Smooth muscle cell (in vitro differentiated cells): Measurements from ENCODE around the gene PDE4D. TPM values are rescaled to one million over a fixed set of nuclear protein-coding genes. Genes with fewer than 3 reads are reported as not detected.
A peak's percentile ranks its signal among the peaks of the same experiment; 100 is the strongest.

Source experiments
- DNase-seq: peaks from one replicate; lab custom pipeline; 2025; ENCODE audit not compliant: unreplicated experiment; lab: John Stamatoyannopoulos, UW
- H2AFZ ChIP-seq: fragments of 200-600 bp; sonication (generic); 2 replicates; pipeline ENCODE4 v1.6.0; 2016; ENCODE audit warnings: antibody characterized with exemption, low read depth, mild to moderate bottlenecking
- H3F3A ChIP-seq: fragments of 200-600 bp; sonication (generic); 2 replicates; pipeline ENCODE4 v1.6.0; 2017; ENCODE audit warnings: antibody characterized with exemption, low read depth
- H3K27ac ChIP-seq: fragments of 200-600 bp; sonication (generic); 2 replicates; pipeline ENCODE4 v1.5.1; 2016; ENCODE audit warnings: low read depth, mild to moderate bottlenecking
- H3K27me3 ChIP-seq: fragments of 200-600 bp; sonication (generic); 2 replicates; pipeline ENCODE4 v1.6.1; 2016; ENCODE audit warnings: low read depth, mild to moderate bottlenecking
- H3K36me3 ChIP-seq: fragments of 200-600 bp; sonication (generic); 2 replicates; pipeline ENCODE4 v1.5.1; 2016; ENCODE audit warnings: low read depth
- H3K4me1 ChIP-seq: fragments of 200-600 bp; sonication (generic); 2 replicates; pipeline ENCODE4 v1.5.1; 2016; ENCODE audit warnings: low read depth
- H3K4me2 ChIP-seq: fragments of 200-600 bp; sonication (generic); 2 replicates; pipeline ENCODE4 v1.6.0; 2016; ENCODE audit warnings: mild to moderate bottlenecking
- H3K4me3 ChIP-seq: fragments of 200-600 bp; sonication (generic); 2 replicates; pipeline ENCODE4 v1.5.1; 2016; ENCODE audit warnings: mild to moderate bottlenecking
- H3K79me2 ChIP-seq: fragments of 200-600 bp; sonication (generic); 2 replicates; pipeline ENCODE4 v1.6.0; 2016; ENCODE audit warnings: low read depth, mild to moderate bottlenecking
- H3K9ac ChIP-seq: fragments of 200-600 bp; sonication (generic); 2 replicates; pipeline ENCODE4 v1.6.0; 2016; ENCODE audit warnings: low read depth
- H3K9me3 ChIP-seq: fragments of 200-600 bp; sonication (generic); replicated peaks from 2 replicates; pipeline ENCODE4 v1.5.1; 2016; ENCODE audit warnings: low read depth
- H4K20me1 ChIP-seq: fragments of 200-600 bp; sonication (generic); 2 replicates; pipeline ENCODE4 v1.6.0; 2016; ENCODE audit warnings: low read depth
- WGBS: methylation state at CpG from one replicate; pipeline ENCODE4 v1.1.7; 2016; ENCODE audit warnings: low lambda C conversion rate; 5-methylcytosine and 5-hydroxymethylcytosine counted together
- polyA plus RNA-seq: library from polyadenylated mRNA; unstranded; fragments of >200 nt; fragmentation: Nextera tagmentation; extraction: Ambion mirVana; gene quantifications from 2 replicates; pipeline ENCODE4 v1.2.1, GENCODE V29; 2016
- total RNA-seq: library from RNA; depleted of rRNA; stranded (reverse); fragments of >200 nt; gene quantifications from 2 replicates; pipeline ENCODE4 v1.2.3, GENCODE V29; 2014
- TF ChIP-seq, protein P1 (sequence below): fragments of 200-600 bp; sonication (generic); IDR thresholded peaks from 2 replicates; pipeline ENCODE4 v1.5.1; 2017; ENCODE audit warnings: borderline replicate concordance, mild to moderate bottlenecking, antibody characterized with exemption; ENCODE audit not compliant: insufficient read depth, poor library complexity, severe bottlenecking

The PDE4D gene
- total and polyA plus RNA-seq, 2 experiments from 2014 or later: 16.4 to 61.0 TPM

DNA sequence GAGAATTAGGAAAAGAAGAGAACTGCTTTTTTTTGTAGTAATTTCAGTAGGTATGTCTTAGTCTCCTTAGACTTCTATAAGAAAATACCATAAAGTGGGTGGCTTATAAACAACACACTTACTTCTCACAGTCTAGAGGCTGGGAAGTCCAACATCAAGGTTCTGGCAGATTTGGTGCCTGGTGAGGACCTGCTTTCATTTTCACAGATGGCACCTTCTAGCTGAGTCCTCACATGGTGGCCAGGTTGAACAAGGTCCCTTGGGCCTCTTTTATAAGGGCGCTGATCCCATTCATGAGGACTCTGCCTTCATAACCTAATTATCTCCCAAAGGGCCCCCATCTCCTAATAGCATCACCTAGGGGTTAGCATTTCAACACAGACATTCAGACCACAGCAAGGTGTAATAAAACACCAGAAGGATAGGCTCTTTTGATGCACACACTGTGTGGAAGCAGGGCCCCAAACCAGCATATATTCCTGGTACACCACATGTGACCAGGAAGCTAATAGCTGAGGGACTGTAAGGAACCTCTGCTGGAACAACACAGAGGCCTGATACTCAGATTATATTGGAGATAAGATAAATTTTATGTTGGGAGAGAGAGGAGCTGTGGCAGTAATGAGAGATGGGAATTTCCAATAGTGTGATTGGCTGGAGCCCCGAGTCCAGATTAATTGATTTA, 925.8 kb downstream of the PDE4D start:
- Histone ChIP-seq H3K9me3 (no peaks in the 10 kb centered on the region), H4K20me1 (no peaks in the 10 kb centered on the region), H3K79me2 (no peaks in the 10 kb centered on the region), H3K4me2 (no peak overlapping the region), H3K4me1 (no peaks in the 10 kb centered on the region), H3K36me3 (no peaks in the 10 kb centered on the region), H2AFZ (no peak overlapping the region), H3F3A (no peaks in the 10 kb centered on the region), H3K27me3 (no peaks in the 10 kb centered on the region), H3K27ac (no peak overlapping the region), H3K4me3 (no peak overlapping the region), H3K9ac (no peak overlapping the region)
- TF ChIP-seq, protein P1, sequence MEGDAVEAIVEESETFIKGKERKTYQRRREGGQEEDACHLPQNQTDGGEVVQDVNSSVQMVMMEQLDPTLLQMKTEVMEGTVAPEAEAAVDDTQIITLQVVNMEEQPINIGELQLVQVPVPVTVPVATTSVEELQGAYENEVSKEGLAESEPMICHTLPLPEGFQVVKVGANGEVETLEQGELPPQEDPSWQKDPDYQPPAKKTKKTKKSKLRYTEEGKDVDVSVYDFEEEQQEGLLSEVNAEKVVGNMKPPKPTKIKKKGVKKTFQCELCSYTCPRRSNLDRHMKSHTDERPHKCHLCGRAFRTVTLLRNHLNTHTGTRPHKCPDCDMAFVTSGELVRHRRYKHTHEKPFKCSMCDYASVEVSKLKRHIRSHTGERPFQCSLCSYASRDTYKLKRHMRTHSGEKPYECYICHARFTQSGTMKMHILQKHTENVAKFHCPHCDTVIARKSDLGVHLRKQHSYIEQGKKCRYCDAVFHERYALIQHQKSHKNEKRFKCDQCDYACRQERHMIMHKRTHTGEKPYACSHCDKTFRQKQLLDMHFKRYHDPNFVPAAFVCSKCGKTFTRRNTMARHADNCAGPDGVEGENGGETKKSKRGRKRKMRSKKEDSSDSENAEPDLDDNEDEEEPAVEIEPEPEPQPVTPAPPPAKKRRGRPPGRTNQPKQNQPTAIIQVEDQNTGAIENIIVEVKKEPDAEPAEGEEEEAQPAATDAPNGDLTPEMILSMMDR: no peak
- no peak for DNase-seq
- WGBS: 98% methylated on average over 2 of the region's 2 CpGs

DNA sequence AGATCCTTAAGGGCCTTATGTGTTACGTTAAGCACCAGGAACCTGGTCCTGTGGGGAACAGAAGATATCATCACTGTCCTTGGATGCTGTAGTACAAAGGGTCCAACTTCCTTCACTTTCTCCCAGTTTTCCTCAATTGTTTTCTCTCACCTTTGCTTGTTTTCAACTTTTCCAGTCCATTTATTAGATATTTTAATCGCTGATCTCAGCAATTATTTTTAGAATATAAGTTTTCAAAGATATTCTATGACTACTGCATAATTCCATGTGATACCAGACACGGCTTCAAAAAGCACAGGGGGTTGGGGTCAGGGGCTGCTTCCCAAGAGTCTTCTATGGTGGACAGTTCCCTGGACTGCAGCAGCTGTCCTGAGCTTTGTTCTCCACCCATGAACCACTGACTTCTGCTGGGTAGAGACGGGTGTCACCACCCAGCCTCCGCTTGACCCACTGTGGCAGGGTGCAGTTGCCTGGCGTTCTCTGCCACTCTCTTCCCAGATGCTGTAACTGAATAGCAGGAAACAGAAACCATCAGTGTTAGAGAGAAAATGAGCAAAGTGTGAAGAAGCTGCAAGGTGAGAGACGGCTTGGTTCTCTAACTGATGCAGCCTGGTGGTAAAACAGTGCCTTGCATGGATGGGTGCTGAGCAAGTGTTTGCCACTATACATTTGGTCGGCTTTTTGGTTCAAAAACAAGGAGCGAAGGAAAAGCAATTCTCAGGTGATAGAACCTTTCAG, 927.7 kb downstream of the PDE4D start:
- H3K9me3 ChIP-seq: no peaks in the 10 kb centered on the region
- H3K79me2 ChIP-seq: no peaks in the 10 kb centered on the region
- no peaks in the 10 kb centered on the region for H3K36me3 ChIP-seq
- no peaks in the 10 kb centered on the region for H3K4me1 ChIP-seq
- no peak overlapping the region for H2AFZ ChIP-seq
- H3K27ac ChIP-seq: no peak overlapping the region
- H4K20me1 ChIP-seq: no peaks in the 10 kb centered on the region
- no peaks in the 10 kb centered on the region for H3K27me3 ChIP-seq
- DNase-seq: no peak
- TF ChIP-seq, protein P1: no peak
- H3F3A ChIP-seq: no peaks in the 10 kb centered on the region
- WGBS: 96% methylated on average over 9 of the region's 9 CpGs
- no peak overlapping the region for H3K9ac ChIP-seq
- no peak overlapping the region for H3K4me2 ChIP-seq
- H3K4me3 ChIP-seq: no peak overlapping the region

DNA sequence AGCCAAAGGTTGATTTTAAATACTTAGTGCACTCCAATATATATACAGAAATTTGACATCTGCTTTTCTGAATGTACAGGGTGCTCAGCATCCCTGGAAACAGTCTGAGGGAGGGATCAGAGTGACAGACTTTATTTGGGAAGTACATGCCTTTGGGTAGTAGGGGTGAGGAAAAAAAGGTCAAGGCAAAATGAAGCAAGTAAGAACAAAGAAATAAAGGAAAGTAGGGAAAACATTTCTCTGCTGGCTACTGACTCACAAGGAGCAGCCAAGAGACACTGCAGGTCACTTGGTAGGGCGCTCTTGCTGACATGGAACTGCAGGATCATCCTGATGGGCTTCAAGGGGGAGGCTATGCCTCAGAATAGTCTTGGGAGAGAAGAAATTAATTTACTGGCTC, 929.7 kb downstream of the PDE4D start:
- no peaks in the 10 kb centered on the region for H3K27me3 ChIP-seq
- H3K36me3 ChIP-seq: no peaks in the 10 kb centered on the region
- DNase-seq: no peak
- no peaks in the 10 kb centered on the region for H3F3A ChIP-seq
- peak overlapping the region; percentile 68 for H3K27ac ChIP-seq
- H3K4me3 ChIP-seq: no peak overlapping the region
- no peak overlapping the region for H2AFZ ChIP-seq
- 100% methylated on average over 1 of the region's 1 CpG for WGBS
- H3K4me1 ChIP-seq: no peaks in the 10 kb centered on the region
- H3K9ac ChIP-seq: no peak overlapping the region
- H3K4me2 ChIP-seq: no peak overlapping the region
- no peaks in the 10 kb centered on the region for H3K9me3 ChIP-seq
- H3K79me2 ChIP-seq: no peaks in the 10 kb centered on the region
- TF ChIP-seq, protein P1: no peak
- no peaks in the 10 kb centered on the region for H4K20me1 ChIP-seq
